DMS79 treated with DMSO at 0.1 percent for 48 hours (cell line): ENCODE results near the gene ZNF827.
A peak's percentile ranks its signal among the peaks of the same experiment; 100 is the strongest.

Source experiments
- DNase-seq: peaks from one replicate; lab custom pipeline; 2025; lab: John Stamatoyannopoulos, UW

The ZNF827 gene

DNA sequence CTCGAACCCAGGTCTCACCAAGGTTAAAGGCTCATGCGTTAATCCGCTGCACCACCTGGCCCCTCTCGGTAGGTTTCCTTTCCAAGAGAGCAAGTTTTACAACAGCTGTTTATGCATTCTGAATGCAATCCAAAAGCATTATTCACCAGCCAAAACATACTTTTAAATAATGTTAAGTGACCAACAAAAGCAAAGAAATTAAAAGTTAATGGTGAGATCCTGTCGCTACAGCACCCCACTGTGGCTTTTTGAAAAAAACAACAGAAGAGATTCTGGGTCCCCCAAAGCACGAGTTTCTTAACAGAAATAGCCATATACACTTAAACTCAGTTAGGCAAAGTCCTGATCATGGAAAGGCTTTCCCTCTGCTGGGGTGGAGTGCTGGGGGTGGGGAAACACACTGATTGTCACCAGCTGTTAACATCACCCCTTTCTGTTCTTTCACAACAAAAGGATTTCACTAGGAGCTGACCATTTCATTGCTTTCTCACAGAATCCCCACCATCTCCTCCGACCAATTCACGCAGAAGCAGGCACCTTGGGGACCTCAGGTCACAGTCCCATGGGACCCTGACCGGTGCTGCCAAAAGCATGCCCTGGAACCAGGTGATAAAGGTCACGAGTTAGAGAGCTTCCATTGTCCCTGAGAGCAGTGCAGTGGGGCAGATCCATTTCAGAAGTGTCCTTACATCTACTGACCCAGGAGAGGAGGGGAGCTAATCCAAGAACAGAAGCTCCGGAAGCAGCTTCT is 51.2 kb downstream of the ZNF827 start:
- DNase-seq: no peak

DNA sequence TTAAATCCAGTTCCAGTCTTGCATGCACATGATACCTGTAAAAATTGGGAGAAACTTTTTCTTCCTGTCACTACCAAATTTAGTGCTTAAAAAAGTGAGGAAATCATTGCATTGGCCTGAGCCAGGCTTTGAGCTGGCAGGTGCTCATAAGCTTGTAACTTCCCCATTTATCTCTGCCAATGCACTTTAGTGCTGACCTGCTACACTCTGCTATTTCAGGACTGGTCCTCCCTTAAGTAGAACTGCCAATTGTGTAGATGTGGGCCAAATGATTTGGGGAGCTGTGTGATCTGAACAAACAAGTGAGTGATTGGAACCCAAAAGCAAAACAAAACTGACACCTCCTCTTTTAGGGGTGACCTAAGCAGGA is 51.8 kb downstream of the ZNF827 start:
- DNase-seq: no peak

DNA sequence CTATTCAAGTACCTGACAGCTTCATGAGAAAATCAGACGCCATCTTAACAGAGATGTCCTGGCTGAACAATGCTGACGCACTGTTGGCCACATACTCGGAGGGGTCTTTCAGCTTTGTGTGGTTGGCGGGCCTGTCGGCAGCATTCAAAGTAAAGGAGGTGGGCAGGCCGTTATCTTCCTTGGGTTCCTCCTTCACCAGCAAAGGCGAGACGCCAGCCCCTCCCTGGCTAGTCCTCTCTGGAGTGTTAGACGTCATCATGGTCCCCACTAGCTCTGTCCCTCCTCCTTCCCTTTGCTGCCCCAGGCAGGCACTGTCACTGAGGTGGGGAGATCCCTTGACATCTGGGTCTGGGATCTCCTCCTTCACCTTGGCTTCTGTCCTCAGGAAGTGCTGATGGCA is 53.0 kb downstream of the ZNF827 start:
- no peak for DNase-seq

DNA sequence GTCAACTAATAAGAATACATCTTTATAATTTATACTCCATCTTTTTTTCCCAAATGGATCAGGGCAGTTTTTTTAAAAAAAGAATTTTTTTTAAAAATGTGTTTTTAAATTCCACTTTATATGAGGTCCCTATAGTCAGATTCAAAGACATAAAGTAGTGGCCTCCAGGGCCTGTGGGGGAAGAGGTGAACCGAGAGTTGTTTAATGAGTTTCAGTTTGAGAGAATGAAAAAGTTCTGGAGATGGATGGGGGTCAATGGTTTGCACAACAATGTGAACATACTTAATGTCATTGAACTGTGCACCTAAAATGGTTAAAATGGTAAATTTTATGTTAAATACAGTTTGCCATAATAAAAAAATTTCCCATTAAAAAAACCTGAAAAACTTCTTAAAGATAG is 53.8 kb downstream of the ZNF827 start:
- DNase-seq: no peak

DNA sequence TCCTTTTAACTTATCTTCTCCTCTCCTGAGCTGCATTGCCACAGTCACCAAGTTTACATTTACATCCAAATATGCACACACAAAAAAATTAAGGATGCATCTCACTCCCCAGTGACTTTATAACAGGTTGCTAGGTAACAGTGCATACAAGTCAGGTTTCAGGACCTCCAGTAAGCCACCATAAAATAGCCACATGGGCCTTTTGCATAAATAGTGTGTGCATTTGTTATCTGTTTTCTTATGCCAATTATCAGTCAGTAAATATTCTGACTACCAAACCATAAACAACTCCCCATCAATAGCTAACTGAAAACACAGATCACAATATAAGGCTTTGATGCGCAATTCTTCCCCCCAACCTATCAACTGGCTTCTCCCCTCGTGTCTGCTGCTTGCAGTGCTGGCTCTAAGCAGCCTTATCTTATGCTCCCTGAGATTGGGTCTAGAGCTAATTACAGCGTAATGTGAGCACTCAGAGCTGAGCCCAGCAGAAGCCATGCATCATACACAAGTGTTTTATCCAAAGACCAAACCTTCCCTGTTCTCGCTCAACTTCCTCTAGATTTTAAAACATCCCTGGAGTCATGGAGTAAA is 55.4 kb downstream of the ZNF827 start:
- DNase-seq: peak; percentile 12

DNA sequence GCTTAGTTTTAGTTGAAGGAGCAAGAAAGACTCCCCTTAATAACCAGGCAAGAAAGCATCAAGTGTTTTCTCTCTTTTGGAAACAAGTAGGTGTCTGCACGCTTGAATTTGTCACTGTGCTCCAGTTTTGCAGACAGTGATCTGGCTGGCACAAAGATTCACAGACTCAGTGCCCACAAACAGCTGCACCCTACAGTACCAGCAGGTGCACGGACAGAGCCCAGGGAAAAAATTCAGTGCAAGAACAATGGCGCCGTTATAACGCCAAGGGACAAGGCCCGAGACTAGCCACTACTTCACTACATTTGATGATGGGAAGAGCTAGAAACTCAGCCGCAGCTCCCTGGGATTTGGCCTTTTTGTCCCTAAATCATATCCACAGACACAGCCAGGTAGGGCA is 56.0 kb downstream of the ZNF827 start:
- DNase-seq: peak; percentile 12

DNA sequence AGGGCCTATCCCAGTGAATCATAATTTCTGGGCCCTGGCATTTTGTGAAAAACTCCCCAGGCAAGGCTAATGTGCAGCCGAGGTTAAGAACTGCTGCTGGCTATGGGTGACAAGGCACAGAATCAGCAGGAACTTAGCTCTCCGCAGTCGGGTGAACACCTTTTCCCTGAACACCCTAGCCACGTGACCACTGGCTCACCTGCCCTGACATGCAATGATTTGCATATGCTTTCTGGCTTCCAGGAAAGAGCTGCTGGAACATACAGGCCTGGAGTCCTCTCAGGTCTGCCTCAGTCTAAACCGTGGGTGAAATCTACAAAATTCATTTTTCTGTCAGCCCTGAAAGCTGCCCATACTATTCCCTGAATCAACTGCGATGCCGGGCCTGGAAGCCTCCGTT is 56.6 kb downstream of the ZNF827 start:
- peak; percentile 77 for DNase-seq

DNA sequence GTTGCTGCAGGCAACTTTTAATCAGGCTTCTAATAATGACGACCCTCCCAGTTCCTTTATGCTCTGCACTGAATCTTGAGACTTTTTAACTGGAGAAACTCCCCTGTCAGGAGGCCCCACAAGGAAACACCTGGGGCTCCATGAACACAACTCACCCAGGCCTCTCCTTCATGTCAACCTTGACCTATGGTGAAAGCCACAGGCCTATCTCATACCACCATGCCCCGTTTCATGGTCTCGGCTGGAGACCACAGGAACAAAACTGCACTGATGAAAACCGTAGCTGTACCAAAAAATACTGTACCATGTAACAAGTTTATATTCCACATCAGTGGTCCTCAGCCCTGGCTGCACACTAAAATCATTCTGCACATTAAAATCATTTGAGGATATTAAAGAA is 57.0 kb downstream of the ZNF827 start:
- peak; percentile 36 for DNase-seq

DNA sequence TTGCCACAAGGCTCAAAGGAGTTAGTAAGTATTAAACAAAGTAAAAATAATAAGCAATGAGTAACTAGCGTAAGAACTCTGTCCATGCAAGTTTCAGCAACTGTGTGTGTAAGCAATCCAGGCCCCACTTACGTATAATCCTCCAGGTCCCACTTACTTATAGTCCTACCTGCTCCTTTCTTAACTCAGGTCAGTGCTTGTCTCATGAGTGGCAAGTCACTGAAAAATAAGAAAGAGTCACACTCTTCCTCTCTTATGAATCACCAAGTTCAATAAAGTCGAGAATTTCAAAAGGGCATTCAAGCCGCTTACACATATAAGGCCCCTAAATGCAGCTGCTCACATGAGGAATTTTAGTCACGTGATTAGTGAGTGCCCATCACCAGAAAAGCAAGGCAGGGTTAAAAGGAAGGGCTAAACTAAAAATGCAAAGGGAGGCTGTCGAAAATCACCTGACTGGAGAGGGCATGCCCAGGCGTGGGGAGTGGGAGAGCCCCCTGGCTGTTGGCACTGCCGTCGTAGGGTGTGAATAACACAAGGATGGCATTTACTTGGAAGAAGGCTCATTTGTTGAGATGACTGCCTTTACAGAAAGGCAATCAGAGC is 58.2 kb downstream of the ZNF827 start:
- DNase-seq: no peak

DNA sequence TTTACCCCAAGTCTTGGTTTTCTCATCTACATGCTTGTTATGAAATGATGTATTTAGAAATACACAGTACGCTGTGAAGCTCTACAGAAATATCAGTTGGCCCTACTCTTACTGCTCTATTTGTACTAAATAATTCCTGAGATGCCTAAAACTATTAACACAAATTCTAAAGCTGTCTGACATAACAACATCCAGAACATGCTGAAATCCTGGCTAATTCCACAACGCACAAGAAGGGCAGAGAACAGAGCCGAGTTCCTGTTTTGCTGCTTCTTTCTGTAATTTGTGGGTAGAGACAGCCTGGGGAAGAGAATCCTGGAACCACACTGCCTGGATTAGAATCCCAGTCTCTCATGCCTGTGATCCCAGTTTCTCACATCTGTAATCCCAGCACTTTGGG is 59.0 kb downstream of the ZNF827 start:
- no peak for DNase-seq

DNA sequence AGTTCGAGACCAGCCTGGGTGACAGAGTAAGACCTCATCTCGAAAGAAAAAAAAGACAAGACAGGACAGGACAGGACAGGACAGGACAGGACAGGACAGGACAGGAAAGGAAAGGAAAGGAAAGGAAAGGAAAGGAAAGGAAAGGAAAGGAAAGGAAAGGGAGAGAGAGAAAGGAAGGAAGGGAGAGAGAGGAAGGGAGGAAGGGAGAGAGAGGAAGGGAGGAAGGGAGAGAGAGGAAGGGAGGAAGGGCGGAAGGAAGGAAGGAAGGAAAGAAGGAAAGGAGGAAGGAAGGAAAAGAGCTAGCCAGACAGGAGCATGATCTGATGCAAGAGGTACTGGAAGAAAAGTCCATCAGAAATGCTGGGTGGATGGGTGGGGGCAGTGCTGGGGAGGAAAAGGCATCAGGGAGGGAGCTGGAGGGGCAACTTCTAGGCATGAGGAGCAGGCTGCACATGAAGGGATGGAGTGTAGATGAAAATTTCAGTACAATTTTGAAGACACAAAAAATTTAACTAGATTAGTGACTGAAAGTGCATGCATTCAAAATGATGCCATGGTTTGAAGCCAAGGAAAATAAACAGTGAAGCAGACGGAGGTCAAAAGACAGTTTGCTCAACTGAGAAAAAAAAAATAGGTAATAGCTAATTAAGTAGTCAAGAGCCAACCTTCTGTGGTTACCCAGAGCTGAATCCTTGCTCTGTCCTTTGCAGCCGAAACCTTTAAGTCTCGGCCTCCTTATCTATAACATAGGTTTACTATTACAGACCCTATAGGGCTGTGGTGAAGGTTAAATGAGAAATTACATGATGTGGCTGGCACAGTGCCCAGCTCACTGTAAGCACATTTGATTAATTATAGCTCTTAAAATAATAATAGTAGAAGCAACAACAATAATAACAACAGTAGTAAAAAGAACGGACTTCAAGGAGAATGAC is 59.9 kb downstream of the ZNF827 start:
- DNase-seq: no peak

DNA sequence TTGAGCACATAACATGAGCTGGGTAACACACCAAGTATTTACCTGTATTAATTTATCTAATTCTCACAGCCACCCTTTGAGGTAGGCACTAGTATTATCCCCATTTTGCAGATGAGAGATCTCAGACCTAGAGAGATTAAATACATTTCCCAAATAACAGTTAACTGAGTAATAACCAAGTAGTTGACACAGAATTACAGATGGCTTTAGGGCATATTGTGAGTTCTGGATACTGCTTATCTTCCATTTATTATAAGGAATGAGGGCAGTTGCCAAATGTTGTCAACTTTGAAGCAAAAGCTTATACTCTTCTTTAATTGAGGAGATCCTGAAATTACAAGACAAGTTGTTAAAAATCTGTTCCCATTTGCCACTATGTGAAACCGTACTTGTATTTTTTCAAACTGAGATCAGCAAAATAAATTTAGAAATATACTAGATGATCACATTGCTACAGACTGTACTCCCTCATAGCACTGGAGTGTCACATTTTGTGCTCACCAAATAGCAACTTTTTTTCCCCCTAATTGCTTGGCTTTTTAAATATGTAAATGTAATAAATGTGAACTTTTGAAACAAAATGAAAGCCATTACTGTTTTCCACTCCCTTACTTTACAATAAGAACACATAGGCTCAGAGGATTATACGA is 62.0 kb downstream of the ZNF827 start:
- DNase-seq: no peak

DNA sequence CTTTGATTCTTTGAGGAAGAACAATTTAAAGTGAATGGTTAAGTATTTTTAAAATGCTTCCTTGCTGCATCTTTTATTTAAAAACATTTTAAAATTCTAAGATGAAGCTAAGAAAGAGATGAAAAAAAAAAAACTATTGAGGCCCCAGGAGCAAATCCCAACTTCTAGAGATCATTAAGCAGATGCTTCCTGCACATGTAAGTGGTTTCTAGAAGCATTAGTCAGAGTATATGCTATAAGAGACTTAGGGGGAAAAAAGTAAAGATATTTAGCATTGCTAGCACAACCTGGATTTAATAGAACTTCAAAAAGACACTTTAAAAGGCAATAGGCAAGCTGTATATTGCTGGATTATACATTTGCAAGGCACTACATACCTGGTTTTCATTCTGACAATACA is 64.7 kb downstream of the ZNF827 start:
- no peak for DNase-seq

DNA sequence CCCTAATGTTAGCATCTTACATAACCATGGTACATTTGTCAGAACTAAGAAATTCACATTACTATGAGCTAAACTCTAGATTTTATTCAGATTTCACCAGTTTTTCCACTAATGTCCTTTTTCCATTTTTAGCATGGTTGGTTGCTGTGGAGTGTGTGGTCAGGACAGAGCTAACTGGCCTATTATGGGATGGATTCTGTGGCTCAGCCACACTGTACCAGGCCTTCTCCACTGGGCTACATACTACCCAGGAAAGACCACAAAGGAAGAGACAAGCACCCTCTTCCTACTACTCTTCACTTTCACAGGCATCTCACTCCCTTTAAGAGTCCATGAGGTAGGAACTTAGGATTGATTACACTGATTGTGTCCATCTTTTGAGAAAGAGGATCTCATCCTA is 67.4 kb downstream of the ZNF827 start:
- no peak for DNase-seq

DNA sequence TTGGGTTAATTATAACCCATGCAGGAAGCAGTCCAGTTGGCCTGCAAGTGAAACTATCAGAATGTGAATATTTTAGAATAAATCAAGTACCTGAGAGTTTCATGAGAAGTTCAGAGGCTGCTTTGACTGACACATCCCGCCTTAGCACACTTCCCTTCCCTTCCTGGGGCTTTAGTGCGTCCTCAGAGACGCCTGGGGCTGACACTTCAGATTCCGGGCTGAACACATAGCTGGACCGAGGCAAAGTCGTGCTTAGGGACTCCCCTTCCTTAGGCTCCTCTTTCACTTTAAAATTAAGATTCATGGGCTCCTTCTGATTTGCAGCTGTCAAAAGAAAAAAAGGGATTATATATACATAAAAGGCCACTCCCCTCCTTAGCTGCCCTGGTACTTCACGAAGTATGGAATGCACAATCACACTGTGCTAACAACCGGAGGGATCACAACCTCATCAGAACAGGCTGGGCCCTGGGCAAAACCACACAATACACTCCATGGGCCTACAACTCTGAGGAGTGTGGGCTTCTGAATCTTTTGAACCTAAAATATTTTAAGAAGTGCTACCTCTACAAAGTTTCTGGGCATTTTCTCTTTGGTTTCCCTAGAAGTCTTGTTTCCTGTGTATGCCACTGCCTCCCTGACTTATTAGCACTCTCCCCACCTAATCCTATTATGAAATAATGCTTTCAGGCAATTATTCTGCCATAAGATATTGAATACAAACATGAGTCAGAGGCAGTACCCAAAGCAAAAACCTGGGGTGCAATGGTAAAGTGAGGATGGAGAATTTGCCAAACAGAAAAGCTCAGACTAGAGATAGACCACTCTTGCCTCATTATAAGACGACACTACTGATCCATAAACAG is 68.2 kb downstream of the ZNF827 start:
- no peak for DNase-seq

DNA sequence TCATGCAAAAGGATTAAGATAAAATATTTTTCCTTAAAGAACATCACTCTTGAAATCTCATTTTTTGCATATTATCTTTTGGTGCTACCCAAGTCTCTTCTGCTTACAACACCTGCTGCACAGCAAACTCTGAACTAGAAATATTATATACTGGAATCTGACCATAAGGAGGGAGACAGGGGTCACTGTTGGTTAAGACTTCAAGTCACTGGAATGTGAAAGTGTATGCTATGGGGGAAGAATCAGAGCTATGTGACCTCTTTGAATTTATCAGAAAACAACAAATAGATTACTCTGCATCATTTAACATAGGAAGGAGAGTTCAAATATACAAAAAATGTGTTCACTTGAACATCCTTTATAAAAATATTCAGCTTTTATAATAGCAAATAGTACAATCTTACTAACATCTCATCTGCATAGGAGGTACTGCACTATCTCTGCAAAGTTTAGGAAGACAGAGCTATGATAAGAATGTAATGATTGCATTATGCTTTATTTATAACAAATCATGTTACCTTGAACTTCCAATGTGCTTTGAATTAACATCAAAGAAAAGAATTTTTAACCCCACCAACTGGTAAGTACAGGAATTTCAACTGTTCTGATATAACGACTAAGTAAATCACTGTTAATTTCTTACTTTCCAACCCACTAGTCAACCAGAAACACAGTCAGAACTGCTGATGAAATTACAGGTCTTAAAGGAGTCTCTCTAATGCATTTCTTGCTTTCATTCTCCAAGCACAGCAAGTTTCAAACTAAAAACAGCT is 69.8 kb downstream of the ZNF827 start:
- no peak for DNase-seq

DNA sequence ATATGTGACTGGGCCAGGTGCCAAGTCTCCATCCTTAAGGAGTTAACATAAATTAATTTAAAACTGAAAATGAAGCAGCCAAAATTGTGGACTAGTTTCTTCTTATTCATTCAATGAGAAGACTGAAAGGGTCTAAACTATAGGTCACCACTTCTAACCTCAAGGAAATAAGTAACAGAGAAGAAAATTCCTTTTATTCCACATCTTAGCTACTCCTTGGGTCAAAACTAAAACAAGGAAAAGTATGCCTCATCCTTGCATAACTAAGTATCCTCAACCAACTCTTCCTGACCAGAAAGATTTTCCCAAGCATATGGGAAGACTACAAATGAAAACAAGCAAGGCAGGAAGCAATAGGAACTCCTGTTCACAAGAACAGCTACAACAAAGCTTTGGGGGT is 71.2 kb downstream of the ZNF827 start:
- DNase-seq: no peak

DNA sequence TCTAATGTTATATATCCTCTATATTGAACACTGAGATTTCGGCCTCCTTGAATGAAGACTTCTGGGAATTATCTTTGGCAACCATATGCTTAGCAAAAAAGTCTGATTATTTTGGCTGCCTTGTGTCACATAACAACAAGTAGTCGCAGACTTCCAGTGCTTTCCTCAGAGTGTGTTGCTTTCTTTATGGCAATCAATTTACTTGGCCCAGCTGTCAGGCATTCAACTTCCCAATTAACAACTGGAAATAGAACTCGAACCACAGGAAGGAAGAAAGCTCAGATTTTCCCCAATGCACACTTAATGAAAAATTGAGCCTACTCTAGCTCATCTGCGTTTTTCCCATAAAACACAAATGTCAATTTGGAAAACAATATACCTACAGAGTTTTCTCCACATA is 71.6 kb downstream of the ZNF827 start:
- DNase-seq: no peak

DNA sequence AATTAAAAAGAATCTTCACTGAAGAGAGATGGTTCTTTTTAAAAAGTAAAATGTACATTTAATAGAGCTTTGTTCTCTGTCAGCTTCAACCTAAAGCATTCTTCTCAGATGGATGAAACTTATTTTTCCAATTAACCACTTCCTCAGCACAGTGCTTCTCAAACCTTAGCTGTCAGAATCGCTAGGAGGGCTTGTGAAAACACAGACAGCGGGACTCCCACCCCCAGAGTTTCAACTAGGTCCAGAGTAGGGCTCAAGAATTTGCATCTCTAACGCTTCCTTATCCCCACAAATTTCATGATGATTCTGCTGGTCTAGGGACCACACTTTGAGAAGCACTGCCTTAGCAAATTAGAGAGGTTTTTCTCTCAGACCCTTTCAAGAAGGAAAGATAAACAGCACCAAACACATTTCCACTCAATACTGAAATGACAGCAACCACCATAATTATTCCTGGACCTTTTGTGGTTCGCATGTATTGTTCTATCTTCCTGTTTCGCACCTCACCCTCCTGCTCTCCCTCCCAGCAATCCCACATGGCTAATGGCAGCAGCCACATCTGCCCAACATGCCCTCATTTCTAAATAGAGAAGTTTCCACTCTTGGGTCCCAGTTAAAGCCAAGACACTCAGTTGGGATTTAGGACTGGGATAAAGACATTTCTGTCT is 73.2 kb downstream of the ZNF827 start:
- no peak for DNase-seq

DNA sequence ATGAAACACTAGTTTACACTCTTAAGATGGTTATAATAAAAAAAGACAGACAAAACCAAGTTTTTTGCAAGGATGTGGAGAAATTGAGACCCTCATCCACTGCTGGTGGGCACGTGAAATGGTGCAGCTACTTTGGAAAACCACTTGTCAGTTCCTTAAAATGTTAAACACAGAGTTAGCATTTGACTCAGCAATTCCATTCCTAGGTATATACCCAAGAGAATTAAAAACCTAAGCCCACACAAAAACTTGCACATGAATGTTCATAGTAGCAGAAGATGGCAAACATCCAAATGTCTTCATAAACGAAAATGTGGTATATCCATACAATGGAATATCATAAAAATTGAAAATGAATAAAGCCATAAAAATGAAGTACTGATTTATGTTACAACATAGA is 75.4 kb downstream of the ZNF827 start:
- DNase-seq: no peak
